ENCODE data around the gene SLC35E1. TPM values are rescaled to one million over a fixed set of nuclear protein-coding genes. Genes with fewer than 3 reads are reported as not detected.
"Not testable (repeated sequence)": the region's sequence is repeated elsewhere in the genome, so short reads cannot be mapped to it uniquely, and the experiment has no call there.

Gene SLC35E1
- total RNA-seq, 1 donor from 2014 or later: 55.3 TPM

DNA sequence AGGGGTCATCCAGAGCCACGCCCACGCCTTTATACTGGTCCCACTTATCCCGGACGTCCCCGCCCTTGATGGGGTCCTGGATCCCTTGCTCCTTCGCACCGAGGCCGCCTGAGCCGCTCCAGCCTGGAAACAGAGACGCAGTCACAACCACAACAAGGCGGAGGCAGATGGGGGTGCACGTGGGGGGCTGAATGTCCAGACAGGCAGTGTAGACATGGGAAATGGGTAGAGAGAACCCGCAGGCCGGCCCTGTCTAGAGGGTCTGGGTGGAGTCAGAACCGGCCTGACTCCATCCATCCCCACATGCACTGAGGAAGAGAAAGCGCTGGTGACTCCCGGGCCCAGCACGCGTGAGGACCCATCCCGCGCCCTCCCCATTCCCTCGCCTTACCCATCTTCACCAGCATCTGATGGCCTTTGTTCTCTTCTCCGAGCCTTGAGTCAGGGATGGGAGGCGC, 53.0 kb downstream of the SLC35E1 start:
- intact Hi-C loops (cut with micrococcal nuclease): no loop called here
- H3K4me3 Mint-ChIP-seq (ENCODE audit: low read depth): no peak overlapping the region
- H3K4me1 Mint-ChIP-seq (ENCODE audit: low read depth): no peaks in the 10 kb centered on the region
- H3K9me3 Mint-ChIP-seq: no peaks in the 10 kb centered on the region
- peaks cover 66% of the 10 kb centered on the region for H3K36me3 Mint-ChIP-seq (ENCODE audit: low read depth)
- no peak overlapping the region for H3K27ac Mint-ChIP-seq
- H3K27me3 Mint-ChIP-seq (ENCODE audit: low read depth): no peaks in the 10 kb centered on the region
- DNase-seq (ENCODE audit: low spot score): no peak

DNA sequence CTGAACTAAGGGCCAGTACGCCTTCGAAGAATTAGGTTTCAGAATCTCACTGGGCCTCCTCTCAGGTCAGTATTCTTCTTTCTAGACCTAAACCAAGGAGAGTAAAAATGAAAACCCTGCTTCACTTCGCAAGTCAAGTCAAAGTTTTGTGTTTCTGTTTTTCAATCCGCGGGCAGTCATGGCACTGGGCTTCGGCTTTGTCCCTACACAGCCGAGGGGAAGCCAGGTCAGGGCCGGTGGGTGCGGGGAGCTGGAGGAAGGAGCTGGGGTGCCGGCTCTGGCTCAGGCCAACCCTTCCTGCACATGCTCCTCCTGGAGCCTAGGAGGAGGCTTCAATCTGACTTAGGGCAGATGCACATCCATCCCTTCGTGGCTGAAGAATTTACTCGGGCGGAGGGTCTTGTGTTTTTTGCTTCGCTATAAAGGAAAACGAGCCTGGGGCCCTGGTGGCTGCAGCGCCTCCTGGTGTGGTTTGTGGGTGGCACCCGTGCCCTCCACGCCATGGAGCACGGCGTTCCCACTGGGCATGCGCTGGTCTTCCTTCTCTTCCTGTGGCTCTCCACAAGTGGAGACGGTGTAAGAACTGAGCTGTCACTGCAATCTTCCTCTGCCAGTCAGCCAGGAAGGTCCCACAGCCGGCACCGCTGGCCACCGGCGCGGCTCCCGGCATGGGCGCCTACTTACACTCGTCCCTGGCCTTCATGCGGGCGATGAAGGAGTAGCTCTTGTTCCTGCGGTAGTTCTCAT, 53.6 kb downstream of the SLC35E1 start:
- Mint-ChIP-seq H3K27ac (no peak overlapping the region), H3K4me3 (ENCODE audit: low read depth) (no peak overlapping the region), H3K36me3 (ENCODE audit: low read depth) (peaks cover 60% of the 10 kb centered on the region), H3K4me1 (ENCODE audit: low read depth) (no peaks in the 10 kb centered on the region), H3K9me3 (no peaks in the 10 kb centered on the region), H3K27me3 (ENCODE audit: low read depth) (no peaks in the 10 kb centered on the region)
- intact Hi-C loops (cut with micrococcal nuclease): no loop called here
- DNase-seq (ENCODE audit: low spot score): no peak

DNA sequence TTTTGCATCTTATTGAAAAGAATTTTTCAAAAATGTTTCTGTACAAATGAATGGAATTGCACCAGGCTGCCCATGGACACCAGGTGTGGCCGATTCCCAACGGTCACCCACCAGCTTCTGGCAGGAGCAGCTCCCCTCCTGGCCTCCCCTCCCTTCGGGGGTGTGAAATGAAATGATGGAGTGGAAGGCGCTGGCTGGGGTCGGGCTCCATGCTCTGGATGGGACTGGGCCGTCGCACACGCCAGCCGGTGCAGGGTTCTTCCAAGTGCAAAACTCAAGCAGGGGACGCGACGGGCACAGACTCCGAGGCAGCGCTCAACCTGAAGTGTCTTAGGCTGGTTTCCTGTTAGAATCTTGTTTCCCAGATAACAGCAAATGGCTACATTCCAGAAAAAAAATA, 54.2 kb downstream of the SLC35E1 start:
- Mint-ChIP-seq H3K36me3 (ENCODE audit: low read depth) (peaks cover 54% of the 10 kb centered on the region), H3K9me3 (no peaks in the 10 kb centered on the region), H3K27ac (no peak overlapping the region), H3K27me3 (ENCODE audit: low read depth) (no peaks in the 10 kb centered on the region), H3K4me1 (ENCODE audit: low read depth) (no peaks in the 10 kb centered on the region), H3K4me3 (ENCODE audit: low read depth) (no peak overlapping the region)
- intact Hi-C loops (cut with micrococcal nuclease): no loop called here
- DNase-seq (ENCODE audit: low spot score): no peak

DNA sequence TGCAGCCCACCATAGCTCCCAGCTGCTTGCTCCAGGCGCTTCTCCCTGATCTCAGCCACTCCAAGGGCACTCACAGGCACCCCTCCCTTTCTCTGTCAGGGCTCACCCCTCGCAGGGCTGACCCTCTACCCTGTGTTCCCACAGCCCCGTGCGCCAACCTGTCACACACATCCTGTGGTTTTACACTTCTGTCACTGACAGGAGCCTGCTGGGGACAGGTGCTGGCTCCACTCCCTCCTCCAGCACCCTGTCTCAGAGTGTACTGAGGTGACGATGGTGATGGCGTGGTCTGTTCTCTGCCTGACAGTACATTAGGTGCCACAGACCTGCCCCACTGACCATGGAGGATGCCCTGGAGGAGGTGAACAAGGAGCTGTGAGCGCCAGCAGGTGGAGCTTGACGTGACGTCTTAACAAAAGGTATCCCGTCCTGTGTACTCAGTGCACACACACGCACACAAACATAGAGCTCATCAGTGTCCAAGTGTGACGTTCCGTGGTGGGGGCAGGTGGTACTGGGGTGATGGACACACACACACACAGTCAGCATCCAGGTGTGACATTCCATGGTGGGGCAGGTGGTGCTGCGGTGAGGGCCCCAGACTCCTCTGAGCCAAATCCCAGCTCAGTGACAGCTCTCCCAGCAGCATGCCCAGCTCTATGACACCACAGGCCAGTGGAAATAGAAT, 55.1 kb downstream of the SLC35E1 start:
- Mint-ChIP-seq H3K36me3 (ENCODE audit: low read depth) (peaks cover 50% of the 10 kb centered on the region), H3K9me3 (no peaks in the 10 kb centered on the region), H3K27ac (no peak overlapping the region), H3K27me3 (ENCODE audit: low read depth) (no peaks in the 10 kb centered on the region), H3K4me3 (ENCODE audit: low read depth) (no peak overlapping the region), H3K4me1 (ENCODE audit: low read depth) (no peaks in the 10 kb centered on the region)
- intact Hi-C loops (cut with micrococcal nuclease): no loop called here
- DNase-seq (ENCODE audit: low spot score): no peak

DNA sequence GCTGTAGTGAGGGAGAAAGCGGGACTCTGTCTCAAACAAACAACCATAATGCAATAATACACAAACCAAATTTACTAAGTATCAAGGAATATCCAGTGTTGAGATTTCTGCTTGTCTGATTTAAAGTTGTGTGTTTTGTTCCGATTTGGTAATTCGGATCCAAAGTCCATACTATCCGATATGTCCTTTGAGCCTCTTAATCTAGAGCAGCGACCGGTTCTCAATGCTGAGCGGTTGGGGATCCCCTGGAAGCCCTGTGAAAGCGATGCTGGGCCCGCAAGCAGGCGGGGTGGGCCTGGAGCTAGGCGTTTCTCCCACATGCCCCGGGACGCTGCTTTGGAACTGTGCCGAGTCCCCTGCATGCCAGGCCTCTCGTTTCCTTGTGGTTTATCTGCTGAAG, 55.8 kb downstream of the SLC35E1 start:
- no peak overlapping the region for H3K4me3 Mint-ChIP-seq (ENCODE audit: low read depth)

DNA sequence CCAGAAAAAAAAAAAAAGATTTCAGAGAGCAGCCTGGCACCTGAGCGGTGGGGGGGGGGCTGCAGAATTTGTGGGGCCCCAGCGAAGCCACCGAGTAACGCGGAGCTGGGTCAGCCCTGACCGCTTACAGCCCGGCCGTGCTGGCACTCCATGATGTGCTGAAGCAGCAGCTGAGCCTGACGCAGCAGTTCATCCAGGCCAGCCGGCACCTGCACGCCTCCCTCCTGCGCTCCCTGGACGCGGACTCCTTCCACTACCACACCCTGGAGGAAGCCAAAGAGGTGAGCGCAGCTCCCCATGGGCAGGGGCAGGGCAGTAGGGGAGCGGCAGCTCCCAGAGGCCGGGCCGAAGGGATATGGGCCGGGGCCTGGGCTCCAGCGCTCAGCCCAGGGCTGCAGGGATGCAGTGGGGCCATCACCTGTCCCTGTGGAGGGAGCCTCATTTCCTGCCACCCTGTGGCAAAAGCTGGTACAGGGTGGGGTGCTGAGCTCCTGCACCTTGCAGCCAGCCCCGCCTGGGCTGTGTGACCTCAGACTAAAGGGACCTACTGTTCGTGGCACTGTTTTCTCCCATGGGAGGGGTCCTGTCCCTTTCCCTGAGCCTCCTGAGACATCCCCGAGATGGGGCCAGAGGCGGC, 57.7 kb downstream of the SLC35E1 start:
- H3K27me3 Mint-ChIP-seq (ENCODE audit: low read depth): no peaks in the 10 kb centered on the region
- intact Hi-C loops (cut with micrococcal nuclease): no loop called here
- DNase-seq (ENCODE audit: low spot score): no peak
- H3K4me1 Mint-ChIP-seq (ENCODE audit: low read depth): no peaks in the 10 kb centered on the region
- H3K4me3 Mint-ChIP-seq (ENCODE audit: low read depth): no peak overlapping the region
- H3K36me3 Mint-ChIP-seq (ENCODE audit: low read depth): peaks cover 33% of the 10 kb centered on the region
- H3K27ac Mint-ChIP-seq: no peak overlapping the region
- H3K9me3 Mint-ChIP-seq: no peaks in the 10 kb centered on the region

More for the DNA sequence above, 55.8 kb downstream of the SLC35E1 start:
- Mint-ChIP-seq H3K36me3 (ENCODE audit: low read depth) (peaks cover 50% of the 10 kb centered on the region), H3K27me3 (ENCODE audit: low read depth) (no peaks in the 10 kb centered on the region), H3K27ac (no peak overlapping the region), H3K4me1 (ENCODE audit: low read depth) (no peaks in the 10 kb centered on the region), H3K9me3 (no peaks in the 10 kb centered on the region)
- intact Hi-C loops (cut with micrococcal nuclease): no loop called here
- DNase-seq (ENCODE audit: low spot score): no peak

DNA sequence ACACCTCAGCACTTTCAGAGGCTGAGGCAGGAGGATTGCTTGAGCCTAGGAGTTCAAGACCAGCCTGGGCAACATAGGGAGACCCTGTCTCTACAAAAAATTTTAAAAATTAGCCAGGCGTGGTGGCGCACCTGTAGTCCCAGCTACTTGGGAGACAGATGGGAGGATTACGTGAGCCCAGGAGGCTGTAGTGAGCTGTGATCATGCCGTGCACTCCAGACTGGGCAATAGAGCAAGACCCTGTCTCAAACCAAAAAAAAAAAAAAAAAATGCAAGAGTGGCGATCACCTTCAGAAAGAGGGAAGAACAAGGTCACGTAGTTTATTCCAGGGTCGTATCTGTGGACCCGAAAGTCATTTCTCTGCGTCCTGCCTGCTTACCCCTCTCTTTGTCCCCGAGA, 59.6 kb downstream of the SLC35E1 start:
- H3K27me3 Mint-ChIP-seq (ENCODE audit: low read depth); H3K27ac Mint-ChIP-seq; DNase-seq (ENCODE audit: low spot score); H3K9me3 Mint-ChIP-seq; H3K4me3 Mint-ChIP-seq (ENCODE audit: low read depth); H3K4me1 Mint-ChIP-seq (ENCODE audit: low read depth); intact Hi-C loops (cut with micrococcal nuclease): not testable (repeated sequence)
- H3K36me3 Mint-ChIP-seq (ENCODE audit: low read depth): peaks cover 14% of the 10 kb centered on the region

DNA sequence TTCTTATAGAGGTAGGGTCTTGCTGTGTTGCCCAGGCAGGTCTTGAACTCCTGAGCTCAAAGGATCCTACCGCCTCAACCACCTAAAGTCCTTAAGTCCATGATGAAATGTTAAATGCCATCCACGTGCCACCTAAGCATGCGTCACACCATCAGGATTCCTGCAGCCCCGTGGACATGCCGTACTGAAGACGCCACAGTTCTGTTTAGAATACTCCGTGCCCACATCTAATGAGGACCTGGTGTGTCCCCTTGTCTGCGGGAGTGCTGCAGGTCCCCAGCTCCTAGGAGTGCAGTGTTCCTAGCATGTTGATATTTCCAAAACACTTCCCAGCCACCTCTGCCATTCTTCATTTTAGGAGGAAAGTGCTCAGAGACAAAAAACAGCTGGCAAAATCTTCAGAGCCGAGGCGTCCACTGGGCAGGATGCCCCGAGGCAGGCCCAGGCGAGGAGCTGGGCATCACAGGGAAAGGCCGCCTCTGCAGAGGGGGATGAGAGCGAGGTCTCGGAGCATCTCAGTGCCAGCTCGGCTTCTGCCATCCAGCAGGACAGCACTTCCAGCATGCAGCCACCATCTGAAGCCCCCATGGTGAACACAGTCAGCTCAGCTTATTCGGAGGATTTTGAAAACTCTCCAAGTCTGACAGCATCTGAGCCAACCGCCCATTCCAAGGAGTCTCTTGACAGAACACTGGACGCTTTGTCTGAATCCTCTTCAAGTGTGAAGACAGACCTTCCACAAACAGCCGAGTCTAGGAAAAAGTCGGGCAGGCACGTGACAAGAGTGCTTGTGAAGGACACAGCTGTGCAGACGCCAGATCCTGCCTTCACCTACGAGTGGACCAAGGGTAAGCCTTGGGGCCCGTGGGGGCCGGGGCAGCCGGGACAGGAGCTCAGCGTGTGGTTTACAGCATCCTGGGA, 62.8 kb downstream of the SLC35E1 start:
- Mint-ChIP-seq H3K4me3 (ENCODE audit: low read depth) (no peak overlapping the region), H3K4me1 (ENCODE audit: low read depth) (no peaks in the 10 kb centered on the region), H3K9me3 (no peaks in the 10 kb centered on the region), H3K27ac (no peak overlapping the region), H3K27me3 (ENCODE audit: low read depth) (no peaks in the 10 kb centered on the region), H3K36me3 (ENCODE audit: low read depth) (peaks cover 5% of the 10 kb centered on the region)
- intact Hi-C loops (cut with micrococcal nuclease): no loop called here
- DNase-seq (ENCODE audit: low spot score): no peak

DNA sequence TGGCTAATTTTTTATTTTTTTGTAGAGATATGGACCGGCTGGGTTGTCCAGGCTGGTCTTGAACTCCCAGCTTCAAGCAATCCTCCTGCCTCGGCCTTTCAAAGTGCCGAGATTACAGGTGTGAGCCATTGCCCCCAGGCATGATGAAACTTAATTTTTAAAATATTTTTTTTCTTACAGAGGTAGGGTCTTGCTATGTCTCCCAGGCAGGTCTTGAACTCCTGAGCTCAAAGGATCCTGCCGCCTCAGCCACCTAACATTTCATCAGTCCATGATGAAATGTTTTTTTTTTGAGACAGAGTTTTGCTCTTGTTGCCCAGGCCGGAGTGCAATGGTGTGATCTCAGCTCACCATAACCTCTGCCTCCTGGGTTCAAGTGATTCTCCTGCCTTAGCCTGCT, 63.7 kb downstream of the SLC35E1 start:
- no peak overlapping the region for H3K4me3 Mint-ChIP-seq (ENCODE audit: low read depth)
- DNase-seq (ENCODE audit: low spot score): no peak
- intact Hi-C loops (cut with micrococcal nuclease): no loop called here
- H3K27ac Mint-ChIP-seq: no peak overlapping the region
- no peaks in the 10 kb centered on the region for H3K4me1 Mint-ChIP-seq (ENCODE audit: low read depth)
- H3K9me3 Mint-ChIP-seq: no peaks in the 10 kb centered on the region
- peaks cover 5% of the 10 kb centered on the region for H3K36me3 Mint-ChIP-seq (ENCODE audit: low read depth)
- H3K27me3 Mint-ChIP-seq (ENCODE audit: low read depth): no peaks in the 10 kb centered on the region

DNA sequence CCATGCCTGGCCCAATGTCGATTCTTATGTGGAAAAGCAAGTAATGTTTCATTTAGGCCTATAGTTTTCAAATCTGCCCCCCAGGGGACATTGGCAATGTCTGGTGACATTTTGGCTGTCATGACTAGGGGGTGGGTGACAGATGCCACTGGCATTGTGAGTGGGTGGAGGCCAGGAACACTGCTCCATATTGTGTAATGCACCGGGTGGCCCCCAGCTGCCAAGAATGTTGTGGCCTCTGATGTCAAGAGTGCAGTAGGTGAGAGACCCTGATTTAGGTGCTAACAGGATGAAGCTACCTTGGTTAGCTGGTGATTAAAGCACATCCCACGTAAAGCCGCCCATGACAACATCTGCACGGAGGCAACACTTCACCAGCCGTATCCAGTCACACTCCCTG, 65.3 kb downstream of the SLC35E1 start:
- Mint-ChIP-seq H3K36me3 (ENCODE audit: low read depth) (peaks cover 1% of the 10 kb centered on the region), H3K27ac (no peak overlapping the region), H3K9me3 (no peaks in the 10 kb centered on the region), H3K4me1 (ENCODE audit: low read depth) (no peaks in the 10 kb centered on the region), H3K27me3 (ENCODE audit: low read depth) (no peaks in the 10 kb centered on the region), H3K4me3 (ENCODE audit: low read depth) (no peak overlapping the region)
- DNase-seq (ENCODE audit: low spot score): no peak
- intact Hi-C loops (cut with micrococcal nuclease): no loop called here

DNA sequence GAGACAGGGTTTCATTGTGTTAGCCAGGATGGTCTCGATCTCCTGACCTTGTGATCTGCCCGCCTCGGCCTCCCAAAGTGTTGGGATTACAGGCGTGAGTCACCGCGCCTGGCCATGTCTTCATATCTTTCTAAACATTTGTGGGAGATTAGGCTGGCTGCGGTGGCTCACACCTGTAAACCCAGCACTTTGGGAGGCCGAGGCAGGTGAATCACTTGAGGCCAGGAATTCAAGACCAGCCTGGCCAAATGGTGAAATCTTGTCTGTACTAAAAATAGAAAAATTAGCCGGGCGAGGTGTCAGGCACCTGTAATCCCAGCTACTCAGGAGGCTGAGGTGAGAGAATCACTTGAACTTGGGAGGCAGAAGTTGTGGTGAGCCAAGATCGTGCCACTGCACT, 66.1 kb downstream of the SLC35E1 start:
- DNase-seq (ENCODE audit: low spot score); intact Hi-C loops (cut with micrococcal nuclease); H3K9me3 Mint-ChIP-seq; H3K4me1 Mint-ChIP-seq (ENCODE audit: low read depth); H3K27ac Mint-ChIP-seq; H3K4me3 Mint-ChIP-seq (ENCODE audit: low read depth); H3K27me3 Mint-ChIP-seq (ENCODE audit: low read depth); H3K36me3 Mint-ChIP-seq (ENCODE audit: low read depth): not testable (repeated sequence)

DNA sequence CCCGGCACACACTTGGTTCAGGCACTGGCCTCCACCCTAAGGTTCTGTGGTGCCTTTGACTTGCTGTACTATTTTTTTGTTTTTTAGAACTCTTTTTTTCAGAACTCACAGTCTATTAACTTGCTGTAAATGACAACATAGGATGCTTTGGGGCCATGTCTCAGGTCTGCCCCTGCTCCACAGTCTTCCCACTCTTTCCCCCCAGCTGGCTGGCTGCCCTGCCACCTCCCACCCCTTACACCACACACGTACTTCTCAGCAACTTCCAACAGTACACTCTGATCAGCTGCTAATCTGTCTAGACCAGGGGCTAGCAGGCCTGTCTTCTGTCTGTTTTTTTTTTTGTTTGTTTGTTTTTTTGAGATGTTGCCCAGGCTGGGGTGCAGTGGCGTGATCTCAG, 67.9 kb downstream of the SLC35E1 start:
- Mint-ChIP-seq H3K27me3 (ENCODE audit: low read depth) (no peaks in the 10 kb centered on the region), H3K4me3 (ENCODE audit: low read depth) (no peak overlapping the region), H3K36me3 (ENCODE audit: low read depth) (peaks cover 5% of the 10 kb centered on the region), H3K4me1 (ENCODE audit: low read depth) (no peaks in the 10 kb centered on the region), H3K9me3 (no peaks in the 10 kb centered on the region), H3K27ac (no peak overlapping the region)
- DNase-seq (ENCODE audit: low spot score): no peak
- intact Hi-C loops (cut with micrococcal nuclease): no loop called here
